MM.1S (cell line): ENCODE results near the gene CCNG1.

ENCODE experiments used
- CTCF ChIP-seq: fragments of 300-600 bp; sonication (generic); IDR thresholded peaks from 2 replicates; pipeline ENCODE4 v1.5.1; 2016; ENCODE audit warnings: antibody characterized with exemption, low read length, mixed read lengths
- EZH2 ChIP-seq: fragments of 300-600 bp; sonication (generic); optimal IDR thresholded peaks from 2 replicates; pipeline ENCODE3; 2017; ENCODE audit warnings: low read depth, mild to moderate bottlenecking, antibody characterized with exemption, low read length, mixed read lengths
- EZH2phosphoT487 ChIP-seq: fragments of 300-600 bp; sonication (generic); IDR thresholded peaks from 2 replicates; pipeline ENCODE4 v1.6.1; 2018; ENCODE audit warnings: antibody characterized with exemption, low read length

GRCh38 chr5:163440954-163441353 lies 3.6 kb downstream of the CCNG1 start:
- TF ChIP-seq EZH2: no peak
- no peak for TF ChIP-seq CTCF
- TF ChIP-seq EZH2phosphoT487: no peak
